ENCODE measurements around the gene WDR4.
"Not testable (repeated sequence)": the region's sequence is repeated elsewhere in the genome, so short reads cannot be mapped to it uniquely, and the experiment has no call there.

WDR4 gene

GRCh38 chr21:42844411-42845113, 34.8 kb downstream of the WDR4 start:
- peak in 6 of 10 donors; percentile 29 to 85 (median 60) for DNase-seq
- intact Hi-C loops (cut with DNase I), result no loop called here

DNA sequence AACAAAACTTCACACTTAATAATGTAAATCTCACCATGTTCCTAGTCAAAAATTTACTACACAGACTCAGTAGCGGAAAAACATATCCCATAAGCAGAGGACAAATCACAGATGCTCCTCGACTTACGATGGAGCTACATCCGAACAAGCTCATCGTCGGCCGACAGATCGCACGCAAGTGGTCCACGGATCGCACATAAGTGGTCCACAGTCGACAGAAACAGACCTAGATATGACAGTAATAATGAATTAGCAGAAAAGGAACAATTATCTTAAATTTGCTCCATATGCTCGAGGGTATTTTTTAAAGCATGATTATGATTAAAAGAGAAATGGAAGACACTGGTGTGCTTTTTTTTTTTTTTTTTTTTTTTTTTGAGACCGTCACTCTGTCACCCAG, 36.3 kb downstream of the WDR4 start:
- intact Hi-C loops (cut with DNase I), result no loop called here
- DNase-seq, result peak in 4 of 10 donors; percentile 12 to 51 (median 28)

DNA sequence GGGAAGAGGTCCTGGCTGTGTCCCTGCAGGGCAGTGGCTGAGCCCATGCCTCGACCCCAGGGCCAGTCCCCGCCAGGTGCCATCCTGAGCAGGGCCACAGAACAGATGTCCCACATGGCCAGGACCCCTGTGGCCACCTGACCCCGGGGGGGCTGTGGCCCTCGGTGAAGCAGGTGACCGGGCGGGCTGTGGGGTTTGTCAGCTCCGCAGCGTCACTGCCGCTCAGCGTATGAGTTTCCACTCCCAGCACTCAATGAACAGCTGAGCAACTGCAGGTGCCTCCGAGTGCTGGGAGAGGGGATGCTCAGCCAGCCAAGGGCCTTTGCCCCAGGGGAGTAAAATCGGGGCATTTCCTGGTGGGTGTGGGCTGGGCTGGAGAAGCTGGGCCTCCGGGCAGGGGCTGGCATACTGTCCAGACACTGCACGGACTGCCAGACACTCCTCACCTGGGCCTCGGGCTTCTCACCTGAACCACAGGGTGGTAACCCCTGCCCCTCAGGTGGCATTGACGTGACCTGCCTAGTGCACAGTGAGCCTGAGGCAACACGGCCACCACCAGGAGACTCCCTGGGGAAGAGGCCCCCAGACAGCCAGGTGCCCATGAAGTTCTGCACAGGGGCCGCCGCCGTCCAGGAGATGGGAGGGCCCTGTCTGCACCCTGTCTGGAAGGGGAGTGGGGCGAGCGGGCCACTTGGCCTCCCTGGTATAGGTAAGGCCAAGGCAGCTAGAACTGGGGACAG, 37.3 kb downstream of the WDR4 start:
- intact Hi-C loops (cut with DNase I), result not testable (repeated sequence)
- DNase-seq, result peak in 4 of 10 donors; percentile 3 to 59 (median 29)

DNA sequence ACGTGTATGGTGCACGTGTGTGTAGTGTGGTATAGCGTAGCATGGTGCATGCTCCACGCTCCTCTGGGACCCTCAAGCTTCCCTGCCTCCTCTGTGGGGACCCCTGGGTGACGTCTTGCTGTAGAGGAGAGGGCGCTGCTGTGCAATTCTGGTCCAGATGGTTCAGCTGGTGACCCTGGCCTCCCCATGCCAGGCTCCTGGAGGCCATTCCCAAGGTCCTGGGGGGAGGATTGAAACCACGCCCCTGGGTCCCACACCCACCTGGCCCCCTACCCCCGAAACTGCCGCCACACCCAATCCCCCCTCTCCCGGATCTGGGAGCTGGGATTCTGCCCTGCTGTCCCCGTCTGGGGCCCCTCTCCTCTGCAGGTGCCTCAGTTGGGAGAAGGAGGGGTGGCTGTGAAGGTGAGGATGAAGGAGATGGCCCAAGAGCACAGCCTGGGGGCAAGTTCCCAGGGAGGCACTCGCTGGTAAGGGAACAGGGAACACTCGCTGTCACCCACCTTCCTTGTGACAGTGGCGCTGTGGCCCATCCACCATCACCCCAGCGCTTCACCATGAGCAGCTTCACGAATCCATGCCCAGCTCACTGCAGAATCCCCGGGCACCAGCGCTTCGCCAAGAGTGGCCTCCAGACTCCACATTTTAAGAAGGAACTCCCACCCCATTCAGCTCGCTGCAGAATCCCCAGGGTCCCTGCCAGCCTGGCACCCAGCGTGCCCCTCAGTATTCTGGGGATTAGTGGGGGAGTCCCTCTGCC, 38.0 kb downstream of the WDR4 start:
- DNase-seq, result peak in 4 of 10 donors; percentile 3 to 67 (median 32)
- intact Hi-C loops (cut with DNase I), result no loop called here

- no peak for DNase-seq
- intact Hi-C loops (cut with DNase I), result no loop called here
Observed at GRCh38 chr21:42840411-42841155, 38.8 kb downstream of the WDR4 start.

- intact Hi-C loops (cut with DNase I), result no loop called here
- DNase-seq, result peak in 4 of 10 donors; percentile 1 to 54 (median 34)
Observed at GRCh38 chr21:42839271-42840231, 39.8 kb downstream of the WDR4 start.

DNA sequence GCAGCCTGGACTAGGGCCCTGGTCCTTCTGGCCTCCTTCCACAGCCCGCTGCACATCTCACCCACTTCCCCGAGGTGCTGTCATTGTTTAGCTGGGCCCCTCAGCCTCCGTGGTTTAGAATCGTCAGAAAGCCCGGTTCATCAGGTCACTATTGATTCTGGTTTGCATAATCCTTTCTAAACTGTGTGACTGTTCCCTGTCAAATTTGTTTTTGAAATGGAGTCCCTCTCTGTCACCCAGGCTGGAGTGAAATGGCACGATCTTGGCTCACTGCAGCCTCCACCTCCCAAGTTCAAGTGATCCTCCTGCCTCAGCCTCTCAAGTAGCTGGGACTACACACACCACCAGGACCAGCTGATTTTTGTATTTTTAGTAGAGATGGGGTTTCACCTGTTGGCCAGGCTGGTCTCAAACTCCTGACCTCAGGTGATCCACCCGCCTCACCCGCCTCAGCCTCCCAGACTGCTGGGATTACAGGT, 41.1 kb downstream of the WDR4 start:
- intact Hi-C loops (cut with DNase I), result not testable (repeated sequence)
- DNase-seq, result peak in 1 of 10 donors; percentile 29

DNA sequence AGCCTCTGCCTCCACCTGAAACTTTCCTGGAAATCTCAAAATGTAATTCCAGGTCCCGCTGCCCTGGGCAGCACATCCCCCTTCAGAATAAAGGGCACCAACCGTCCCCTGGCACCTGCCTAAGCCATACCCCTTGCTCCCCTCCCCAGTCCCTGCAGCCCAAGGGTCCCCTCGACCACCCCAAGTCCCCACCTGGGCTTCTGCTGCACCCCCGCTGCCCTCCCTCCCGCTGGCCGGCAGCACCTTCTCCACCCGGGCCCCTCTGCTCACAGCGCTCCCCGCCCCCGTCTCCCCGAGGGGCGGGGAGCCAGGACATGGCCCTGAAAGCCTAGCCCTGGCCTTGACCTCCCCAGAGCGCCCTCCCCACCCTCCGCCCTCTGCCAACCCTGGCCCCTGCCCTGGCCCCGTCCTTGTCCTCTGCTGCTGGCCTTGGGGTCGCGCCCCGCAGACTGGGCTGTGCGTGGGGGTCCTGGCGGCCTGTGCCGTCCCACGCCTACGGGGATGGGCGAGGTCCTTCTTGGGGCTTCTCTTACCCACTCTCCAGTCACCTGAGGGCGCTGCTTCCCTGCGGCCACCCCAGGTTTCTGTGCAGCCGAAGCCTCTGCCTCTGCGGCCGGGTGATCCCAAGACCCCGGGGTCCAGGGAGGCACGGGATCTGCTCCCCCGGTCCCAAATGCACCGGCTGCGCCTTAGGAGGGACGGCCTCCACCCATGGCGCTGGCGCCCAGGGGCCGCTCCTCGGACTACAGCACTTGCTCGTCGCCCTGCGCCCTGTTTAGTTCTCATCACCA, 41.7 kb downstream of the WDR4 start:
- peak in 4 of 10 donors; percentile 3 to 85 (median 47) for DNase-seq
- intact Hi-C loops (cut with DNase I), result no loop called here

- DNase-seq, result peak in 3 of 10 donors; percentile 22 to 62 (median 46)
Observed at GRCh38 chr21:42836767-42837301, 42.5 kb downstream of the WDR4 start.

GRCh38 chr21:42836402-42836666, 43.0 kb downstream of the WDR4 start:
- intact Hi-C loops (cut with DNase I), result no loop called here
- DNase-seq, result no peak

More at GRCh38 chr21:42836767-42837301, 42.5 kb downstream of the WDR4 start:
- intact Hi-C loops (cut with DNase I), result no loop called here

DNA sequence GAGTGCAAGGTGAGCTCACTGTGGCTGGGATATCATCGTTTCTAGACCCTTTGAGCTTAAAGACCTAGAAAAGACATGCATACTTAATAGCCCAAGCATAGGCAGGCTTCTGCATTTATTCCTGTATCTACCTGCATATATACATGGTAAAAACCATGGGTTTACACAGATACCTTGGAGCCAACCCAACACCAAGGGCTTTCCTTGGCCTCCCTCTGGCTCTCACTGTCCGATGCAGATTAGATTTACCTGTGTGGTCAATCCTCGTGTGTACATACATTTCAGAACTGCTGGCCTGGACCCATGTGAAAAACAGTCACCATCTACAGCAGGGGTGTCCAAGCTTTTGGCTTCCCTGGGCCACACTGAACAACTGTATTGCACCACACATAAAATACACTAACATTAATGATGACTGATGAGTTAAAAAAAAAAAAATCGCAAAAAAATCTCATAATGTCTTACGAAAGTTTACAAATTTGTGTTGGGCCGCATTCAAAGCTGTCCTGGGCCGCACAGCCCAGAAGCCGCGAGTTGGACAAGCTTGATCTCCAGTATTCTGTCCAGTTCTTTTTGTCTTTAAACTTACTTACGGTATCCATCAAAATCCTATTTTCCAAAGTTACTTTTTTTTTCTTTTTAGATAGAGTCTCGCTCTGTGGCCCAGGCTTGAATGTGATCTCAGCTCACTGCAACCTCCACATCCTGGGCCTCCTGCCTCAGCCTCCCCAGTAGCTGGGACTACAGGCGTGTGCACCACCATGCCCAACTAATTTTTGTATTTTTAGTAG, 43.5 kb downstream of the WDR4 start:
- intact Hi-C loops (cut with DNase I), result no loop called here

GRCh38 chr21:42835211-42835610, 44.1 kb downstream of the WDR4 start:
- intact Hi-C loops (cut with DNase I), result no loop called here
- no peak for DNase-seq

More for the DNA sequence above, 43.5 kb downstream of the WDR4 start:
- DNase-seq, result peak in 2 of 10 donors; percentile 58 to 69

GRCh38 chr21:42834726-42835191, 44.6 kb downstream of the WDR4 start:
- DNase-seq, result peak in 2 of 10 donors; percentile 50 to 63
- intact Hi-C loops (cut with DNase I), result no loop called here

DNA sequence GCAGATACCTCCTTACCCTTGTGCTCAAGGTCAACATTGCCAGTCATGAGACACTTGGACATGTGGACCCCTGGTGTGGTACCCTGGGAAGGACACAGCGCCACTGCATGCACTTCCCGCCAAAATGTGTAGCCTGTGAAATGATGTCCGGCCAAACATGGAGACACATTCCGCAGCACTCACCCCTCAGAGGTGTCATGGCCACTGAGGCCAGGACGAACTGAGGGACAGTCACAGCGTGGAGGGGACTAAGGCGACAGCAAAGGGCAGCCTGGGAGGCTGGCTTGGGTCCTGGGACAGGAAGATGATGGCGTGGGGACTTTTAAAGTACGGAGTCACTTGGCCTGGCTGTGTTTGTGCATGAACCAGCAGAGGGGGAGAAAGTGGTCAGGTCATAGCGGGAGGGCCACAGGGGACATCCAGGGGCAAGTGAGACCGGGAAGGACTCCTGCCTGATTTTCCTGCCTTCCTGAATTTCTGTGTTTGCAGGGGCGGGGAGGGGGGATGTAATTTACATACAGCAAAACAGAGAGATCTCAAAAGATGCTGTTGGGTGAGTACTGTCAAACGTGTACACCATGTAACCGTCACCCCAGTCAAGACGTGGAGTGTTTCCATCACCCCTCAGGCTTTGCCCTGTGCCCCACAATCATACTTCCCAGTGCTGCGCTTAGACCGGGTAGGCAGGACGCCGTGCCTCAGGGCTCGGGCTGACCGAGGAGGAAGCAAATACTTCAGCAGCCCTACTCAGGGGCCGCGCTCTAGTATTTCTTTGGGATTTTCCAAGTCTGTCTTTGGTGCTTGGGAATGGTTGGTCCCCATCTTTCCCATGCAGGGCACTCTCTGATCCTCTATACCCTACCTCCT, 45.2 kb downstream of the WDR4 start:
- peak in 2 of 10 donors; percentile 51 to 52 for DNase-seq
- intact Hi-C loops (cut with DNase I), result no loop called here

DNA sequence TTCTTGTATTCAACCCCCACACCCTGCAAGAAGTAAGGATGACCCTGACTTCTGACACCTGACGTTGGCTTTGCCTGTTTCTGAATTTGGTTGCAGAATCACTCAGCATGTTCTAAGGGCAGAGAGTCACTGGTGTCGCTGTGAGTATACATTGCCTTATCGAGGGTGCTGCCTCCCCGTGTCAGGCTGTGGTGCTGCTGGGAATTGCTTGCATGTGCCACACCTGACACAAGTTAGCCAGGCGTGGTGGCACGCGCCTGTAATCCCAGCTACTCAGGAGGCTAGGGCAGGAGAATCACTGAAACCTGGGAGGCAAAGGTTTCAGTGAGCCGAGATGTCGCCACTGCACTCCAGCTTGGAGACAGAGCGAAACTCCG, 45.9 kb downstream of the WDR4 start:
- intact Hi-C loops (cut with DNase I), result no loop called here
- peak in 3 of 10 donors; percentile 29 to 89 (median 80) for DNase-seq

DNA sequence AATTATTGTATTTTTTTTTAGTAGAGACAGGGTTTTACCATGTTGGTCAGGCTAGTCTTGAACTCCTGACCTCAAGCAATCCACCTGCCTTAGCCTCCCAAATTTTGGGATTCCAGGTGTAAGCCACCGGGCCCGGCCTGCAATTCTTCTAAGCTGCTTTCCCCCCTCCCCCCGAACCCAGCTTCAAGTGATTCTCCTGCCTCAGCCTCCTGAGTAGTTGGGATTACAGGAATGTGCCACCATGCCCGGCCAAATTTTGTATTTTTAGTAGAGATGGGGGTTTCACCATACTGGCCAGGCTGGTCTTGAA, 47.1 kb downstream of the WDR4 start:
- peak in 1 of 10 donors; percentile 41 for DNase-seq
- intact Hi-C loops (cut with DNase I), result not testable (repeated sequence)

Measured in posterior cingulate gyrus (tissue), 11 donors.